ENCODE results near the gene TTLL8.

TTLL8 gene

GRCh38 chr22:50076646-50077535 is 18.8 kb upstream of the TTLL8 start:
- no peak for TF ChIP-seq CTCF (IDR thresholded peaks at IDR 0.05; ENCODE audit: low read depth, low read length)
- no peak overlapping the region for H3K4me3 ChIP-seq (ENCODE audit: low read depth, low read length)

- TF ChIP-seq CTCF (IDR thresholded peaks at IDR 0.05; ENCODE audit: low read depth, low read length): no peak
- no peak overlapping the region for H3K4me3 ChIP-seq (ENCODE audit: low read depth, low read length)
These were observed 16.7 kb upstream of the TTLL8 start for GRCh38 chr22:50074551-50075530.

DNA sequence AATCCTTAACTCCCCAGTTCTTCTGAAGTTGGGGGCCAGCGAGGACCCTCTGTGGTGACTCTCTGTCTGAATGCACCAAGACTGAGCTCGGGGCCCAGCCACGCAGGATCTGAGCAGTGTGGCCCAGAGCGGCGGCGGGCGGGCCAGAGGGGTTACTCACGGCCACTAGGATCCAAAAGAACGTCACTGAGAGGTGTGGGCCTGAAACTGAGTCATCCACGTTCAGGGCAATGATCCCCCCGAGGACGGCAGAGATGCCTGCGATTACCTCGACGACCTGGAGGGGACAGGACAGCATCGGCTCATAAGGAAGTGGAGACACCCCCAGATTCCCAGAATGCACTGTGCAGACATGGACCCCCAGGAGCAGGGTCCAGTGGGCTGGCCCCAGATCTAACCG is 16.0 kb upstream of the TTLL8 start:
- no peak for TF ChIP-seq CTCF (IDR thresholded peaks at IDR 0.05; ENCODE audit: low read depth, low read length)
- H3K4me3 ChIP-seq (ENCODE audit: low read depth, low read length): no peak overlapping the region

DNA sequence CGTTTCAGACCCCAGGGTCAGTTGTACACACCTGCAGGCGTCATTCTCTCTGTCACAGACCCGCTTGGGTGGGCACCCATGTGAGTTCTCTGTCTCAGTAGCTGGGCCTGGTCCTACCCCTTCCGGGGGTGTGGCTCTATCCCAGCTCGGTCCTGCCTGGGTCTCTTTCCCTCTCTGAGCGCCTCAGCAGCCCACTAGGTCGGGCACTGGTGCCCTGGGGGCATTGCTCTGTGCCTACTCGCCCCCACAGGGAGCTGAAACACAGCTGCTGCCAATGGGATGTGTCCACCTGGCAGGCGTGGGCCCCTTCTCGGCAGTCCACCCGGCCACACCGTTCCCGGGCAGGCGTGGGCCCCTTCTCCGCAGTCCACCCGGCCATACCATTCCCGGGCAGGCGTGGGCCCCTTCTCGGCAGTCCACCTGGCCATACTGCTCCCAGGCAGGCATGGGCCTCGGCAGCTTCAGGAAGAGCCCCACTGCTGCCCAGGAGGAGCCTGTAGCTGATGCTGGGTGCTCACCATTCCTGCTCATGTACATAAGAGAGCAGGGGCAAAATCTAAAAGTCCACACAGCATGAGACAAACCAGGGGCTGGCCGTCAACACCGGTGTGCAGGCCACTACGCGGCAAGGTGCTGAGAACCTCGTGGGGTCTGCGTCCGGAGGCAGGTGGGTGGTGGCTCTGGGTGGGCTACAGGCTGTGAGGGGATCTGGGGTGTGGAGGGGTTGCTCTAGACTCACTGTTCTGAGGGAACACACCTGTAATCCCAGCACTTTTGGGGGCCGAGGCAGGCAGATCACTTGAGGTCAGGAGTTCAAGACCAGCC is 14.8 kb upstream of the TTLL8 start:
- H3K4me3 ChIP-seq (ENCODE audit: low read depth, low read length): no peak overlapping the region
- TF ChIP-seq CTCF (IDR thresholded peaks at IDR 0.05; ENCODE audit: low read depth, low read length): no peak

DNA sequence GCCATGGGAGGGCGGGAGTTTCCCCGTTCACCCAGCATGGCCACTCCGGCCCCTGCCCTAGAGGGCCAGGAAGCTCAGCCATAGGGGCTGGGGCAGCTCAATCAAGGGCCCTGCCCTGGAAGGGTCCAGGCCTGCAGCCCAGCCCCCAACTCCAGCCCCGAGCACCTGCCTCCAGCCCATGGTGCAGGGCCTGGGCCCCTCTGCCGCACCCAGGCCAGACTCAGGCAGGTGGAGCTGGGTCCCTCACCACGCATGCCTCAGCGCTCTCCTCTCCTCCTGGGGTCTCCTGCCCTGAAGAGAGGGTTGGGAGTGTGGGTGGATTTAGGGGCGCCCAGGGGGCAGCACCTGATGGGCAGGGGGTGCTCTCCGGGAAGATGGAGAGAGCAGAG is 14.1 kb upstream of the TTLL8 start:
- no peak for TF ChIP-seq CTCF (IDR thresholded peaks at IDR 0.05; ENCODE audit: low read depth, low read length)
- no peak overlapping the region for H3K4me3 ChIP-seq (ENCODE audit: low read depth, low read length)

DNA sequence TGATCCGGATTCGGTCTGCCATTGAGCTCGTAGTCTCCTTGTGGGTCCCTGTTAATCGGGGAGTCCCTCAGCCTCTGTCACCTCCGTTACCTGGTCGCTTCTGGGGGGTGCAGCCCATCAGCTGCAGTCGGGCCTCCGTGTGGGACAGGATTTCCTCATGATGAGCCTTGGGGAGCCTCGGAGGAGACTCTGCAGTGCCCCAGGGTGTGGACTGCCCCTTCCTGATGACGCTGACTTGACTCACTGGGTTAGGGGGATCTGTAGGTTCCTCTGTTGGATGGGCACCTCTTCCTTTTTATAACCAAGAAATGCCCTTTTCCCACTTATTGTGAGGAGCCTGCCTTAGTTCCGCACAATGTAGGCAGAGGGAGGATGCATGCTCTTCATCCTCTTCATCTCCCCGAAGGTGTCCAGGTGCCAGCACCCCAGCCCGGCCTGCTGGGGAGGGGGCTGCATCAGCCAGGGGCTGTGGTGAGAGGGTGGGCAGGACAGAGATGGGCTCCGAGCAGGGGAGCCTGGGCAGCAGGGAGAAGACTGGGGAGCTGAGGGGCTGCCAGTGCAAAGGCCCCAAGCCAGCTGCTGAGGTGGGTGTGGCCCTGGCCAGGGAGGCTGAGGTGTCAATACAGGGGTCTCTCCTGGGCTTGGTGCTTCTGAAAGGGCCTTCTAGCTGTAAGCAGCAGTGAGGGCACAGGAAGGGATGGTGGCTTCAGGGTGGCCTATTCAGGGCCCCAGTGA is 13.5 kb upstream of the TTLL8 start:
- no peak for TF ChIP-seq CTCF (IDR thresholded peaks at IDR 0.05; ENCODE audit: low read depth, low read length)
- no peak overlapping the region for H3K4me3 ChIP-seq (ENCODE audit: low read depth, low read length)
